GM12873 (cell line): Measurements from ENCODE around the gene ATP6V0B.

Experiments
- CTCF ChIP-seq: IDR thresholded peaks from 2 replicates; pipeline ENCODE4 v1.5.1; 2012; ENCODE audit warnings: low read depth, mild to moderate bottlenecking, moderate library complexity, low read length, control low read depth; ENCODE audit not compliant: insufficient read depth; ENCODE audit errors: missing control alignments

ATP6V0B gene

GRCh38 chr1:43996733-43997115 lies 22.0 kb downstream of the ATP6V0B start:
- TF ChIP-seq CTCF: no peak

- TF ChIP-seq CTCF: no peak
These were observed 22.7 kb downstream of the ATP6V0B start for GRCh38 chr1:43997295-43997999.

- no peak for TF ChIP-seq CTCF
These were observed 23.2 kb downstream of the ATP6V0B start for GRCh38 chr1:43998000-43998378.

- TF ChIP-seq CTCF: no peak
These were observed 24.7 kb downstream of the ATP6V0B start for GRCh38 chr1:43999455-43999854.

GRCh38 chr1:44000122-44000665 lies 25.4 kb downstream of the ATP6V0B start:
- no peak for TF ChIP-seq CTCF

GRCh38 chr1:44002165-44002564 lies 27.4 kb downstream of the ATP6V0B start:
- TF ChIP-seq CTCF: no peak

GRCh38 chr1:44002606-44003157 lies 27.9 kb downstream of the ATP6V0B start:
- TF ChIP-seq CTCF: peak; percentile 26
